Measurements from ENCODE around the gene EPB42. TPM values are rescaled to one million over a fixed set of nuclear protein-coding genes. Genes with fewer than 3 reads are reported as not detected.

EPB42 gene
- total RNA-seq, 1 donor from 2014 or later = not detected

DNA sequence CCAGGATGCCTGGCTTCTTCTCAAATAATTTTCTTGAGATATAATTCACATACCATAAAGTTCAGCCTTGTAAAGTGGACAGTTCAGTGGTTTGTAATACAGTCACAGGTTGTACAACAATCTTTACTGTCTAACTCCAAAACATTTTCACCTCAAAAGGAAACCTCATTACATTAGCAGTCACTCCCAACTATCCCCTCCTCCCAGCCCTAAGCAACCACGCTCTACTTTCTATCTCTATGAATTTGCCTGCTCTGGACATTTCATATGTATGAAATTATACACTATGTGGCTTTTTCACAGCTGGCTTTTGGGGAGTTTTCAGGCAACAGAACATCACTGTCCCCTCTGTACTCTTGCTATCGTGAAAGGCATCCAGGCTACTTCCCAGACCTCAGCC lies 28.4 kb upstream of the EPB42 start:
- TF ChIP-seq, protein P1, sequence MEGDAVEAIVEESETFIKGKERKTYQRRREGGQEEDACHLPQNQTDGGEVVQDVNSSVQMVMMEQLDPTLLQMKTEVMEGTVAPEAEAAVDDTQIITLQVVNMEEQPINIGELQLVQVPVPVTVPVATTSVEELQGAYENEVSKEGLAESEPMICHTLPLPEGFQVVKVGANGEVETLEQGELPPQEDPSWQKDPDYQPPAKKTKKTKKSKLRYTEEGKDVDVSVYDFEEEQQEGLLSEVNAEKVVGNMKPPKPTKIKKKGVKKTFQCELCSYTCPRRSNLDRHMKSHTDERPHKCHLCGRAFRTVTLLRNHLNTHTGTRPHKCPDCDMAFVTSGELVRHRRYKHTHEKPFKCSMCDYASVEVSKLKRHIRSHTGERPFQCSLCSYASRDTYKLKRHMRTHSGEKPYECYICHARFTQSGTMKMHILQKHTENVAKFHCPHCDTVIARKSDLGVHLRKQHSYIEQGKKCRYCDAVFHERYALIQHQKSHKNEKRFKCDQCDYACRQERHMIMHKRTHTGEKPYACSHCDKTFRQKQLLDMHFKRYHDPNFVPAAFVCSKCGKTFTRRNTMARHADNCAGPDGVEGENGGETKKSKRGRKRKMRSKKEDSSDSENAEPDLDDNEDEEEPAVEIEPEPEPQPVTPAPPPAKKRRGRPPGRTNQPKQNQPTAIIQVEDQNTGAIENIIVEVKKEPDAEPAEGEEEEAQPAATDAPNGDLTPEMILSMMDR (IDR thresholded peaks at IDR 0.05; ENCODE audit: insufficient read depth, low read length, poor library complexity, severe bottlenecking) = no peak
- Histone ChIP-seq H3K36me3 (ENCODE audit: control insufficient read depth, insufficient read depth, low read length) (no peaks in the 10 kb centered on the region), H3K4me3 (ENCODE audit: low read depth, low read length) (no peak overlapping the region), H3K27me3 (ENCODE audit: control insufficient read depth, insufficient read depth, low read length) (peaks cover 2% of the 10 kb centered on the region)
- DNase-seq (ENCODE audit: low read depth) = no peak

DNA sequence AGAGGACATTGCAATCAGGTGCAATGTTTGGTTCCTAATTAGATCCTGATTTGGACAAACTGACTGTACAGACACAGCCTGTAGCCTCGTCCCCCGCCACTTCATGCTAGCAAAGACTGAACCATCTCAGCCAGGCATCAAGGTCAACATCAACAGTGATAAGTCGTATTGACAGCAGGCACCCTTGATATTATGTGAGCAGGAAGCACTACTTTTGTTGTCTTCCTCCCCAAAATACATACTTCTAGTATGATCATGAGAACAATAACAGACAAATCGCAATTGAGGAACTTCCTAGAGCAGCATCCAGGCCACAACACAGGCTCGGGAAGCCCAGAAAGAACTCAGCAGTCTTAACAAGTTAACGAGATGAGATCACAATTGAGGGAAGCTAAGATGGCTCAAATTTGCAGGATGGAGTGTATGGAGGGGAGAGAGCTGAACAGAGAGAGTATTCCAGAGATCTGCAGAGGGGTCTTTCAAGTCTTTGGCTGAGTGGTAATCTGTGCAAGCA lies 25.5 kb upstream of the EPB42 start:
- H3K36me3 ChIP-seq (ENCODE audit: control insufficient read depth, insufficient read depth, low read length) = no peaks in the 10 kb centered on the region
- TF ChIP-seq, protein P1 (IDR thresholded peaks at IDR 0.05; ENCODE audit: insufficient read depth, low read length, poor library complexity, severe bottlenecking) = no peak
- no peak overlapping the region for H3K4me3 ChIP-seq (ENCODE audit: low read depth, low read length)
- no peak for DNase-seq (ENCODE audit: low read depth)
- H3K27me3 ChIP-seq (ENCODE audit: control insufficient read depth, insufficient read depth, low read length) = peaks cover 6% of the 10 kb centered on the region

DNA sequence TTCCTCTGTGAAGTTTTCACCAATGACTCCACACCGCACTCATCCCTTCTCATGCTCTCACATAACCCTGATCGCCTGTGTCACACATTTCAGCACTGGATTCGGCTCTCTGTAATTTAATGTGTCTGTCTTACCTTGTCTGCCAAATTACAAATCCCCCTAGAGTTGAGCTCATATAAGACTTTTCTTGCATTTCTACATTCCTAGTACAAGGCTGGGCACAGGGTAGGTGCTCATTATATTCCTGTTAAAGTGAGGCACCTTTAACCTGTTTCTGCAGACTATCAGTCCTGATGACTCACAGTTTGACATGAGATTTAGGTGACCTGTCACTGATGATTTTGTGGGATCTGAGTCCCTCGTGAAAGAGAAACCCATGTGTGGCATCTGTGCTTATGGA lies 23.3 kb upstream of the EPB42 start:
- TF ChIP-seq, protein P1 (IDR thresholded peaks at IDR 0.05; ENCODE audit: insufficient read depth, low read length, poor library complexity, severe bottlenecking) = no peak
- no peak overlapping the region for H3K4me3 ChIP-seq (ENCODE audit: low read depth, low read length)
- no peak for DNase-seq (ENCODE audit: low read depth)
- no peaks in the 10 kb centered on the region for H3K36me3 ChIP-seq (ENCODE audit: control insufficient read depth, insufficient read depth, low read length)
- peaks cover 6% of the 10 kb centered on the region for H3K27me3 ChIP-seq (ENCODE audit: control insufficient read depth, insufficient read depth, low read length)

DNA sequence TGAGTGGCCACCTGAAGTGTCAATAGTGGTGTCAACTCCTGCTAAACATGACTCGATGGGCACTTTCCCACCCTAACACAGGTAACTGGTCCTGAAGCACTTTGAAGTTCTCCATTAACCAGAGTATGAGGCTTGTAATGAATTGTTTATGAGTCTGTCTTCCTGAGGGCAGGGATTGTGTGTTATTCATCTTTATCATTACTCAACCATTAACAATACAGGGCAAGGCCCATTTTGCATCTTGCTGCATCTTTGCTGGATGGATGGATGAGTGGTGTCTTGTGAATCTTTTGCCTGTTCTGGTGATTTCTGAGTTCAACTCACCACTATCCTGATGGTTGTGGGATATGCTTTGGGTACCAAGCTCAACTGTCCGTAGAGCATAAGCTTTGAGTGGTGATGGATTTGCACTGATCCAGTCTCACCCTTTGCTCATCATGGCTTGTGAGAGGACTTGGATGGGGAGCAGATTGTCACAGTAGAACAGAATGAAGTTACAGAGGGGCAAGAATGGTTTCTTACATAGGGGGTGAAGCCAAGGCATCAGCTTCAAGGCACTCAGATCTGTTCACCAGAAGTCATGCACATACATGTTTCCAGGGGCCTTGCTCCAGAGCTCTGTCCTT lies 22.3 kb upstream of the EPB42 start:
- H3K27me3 ChIP-seq (ENCODE audit: control insufficient read depth, insufficient read depth, low read length) = peaks cover 6% of the 10 kb centered on the region
- H3K4me3 ChIP-seq (ENCODE audit: low read depth, low read length) = no peak overlapping the region
- no peaks in the 10 kb centered on the region for H3K36me3 ChIP-seq (ENCODE audit: control insufficient read depth, insufficient read depth, low read length)
- no peak for DNase-seq (ENCODE audit: low read depth)
- TF ChIP-seq, protein P1 (IDR thresholded peaks at IDR 0.05; ENCODE audit: insufficient read depth, low read length, poor library complexity, severe bottlenecking) = no peak

DNA sequence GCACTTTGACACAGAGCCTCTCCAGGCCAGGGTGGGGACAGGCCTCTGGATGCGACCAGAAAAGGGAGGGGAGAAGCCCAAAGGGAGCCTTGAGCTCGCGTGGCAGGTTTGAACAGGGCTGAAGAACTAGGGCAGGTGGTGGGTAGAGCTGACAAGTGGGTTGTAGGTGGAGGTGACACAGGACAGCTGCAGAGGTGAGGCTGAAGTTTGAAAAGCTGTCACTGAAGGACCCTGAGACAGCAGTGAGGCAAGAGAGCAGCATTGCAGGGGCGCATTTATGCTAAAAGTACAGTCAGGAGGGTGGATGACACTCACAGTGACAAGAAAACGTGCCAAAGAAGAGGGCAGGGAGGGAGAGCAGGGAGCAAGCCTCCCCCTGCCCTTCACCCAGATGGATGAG lies 21.8 kb upstream of the EPB42 start:
- DNase-seq (ENCODE audit: low read depth) = no peak
- TF ChIP-seq, protein P1 (IDR thresholded peaks at IDR 0.05; ENCODE audit: insufficient read depth, low read length, poor library complexity, severe bottlenecking) = no peak
- H3K4me3 ChIP-seq (ENCODE audit: low read depth, low read length) = no peak overlapping the region

DNA sequence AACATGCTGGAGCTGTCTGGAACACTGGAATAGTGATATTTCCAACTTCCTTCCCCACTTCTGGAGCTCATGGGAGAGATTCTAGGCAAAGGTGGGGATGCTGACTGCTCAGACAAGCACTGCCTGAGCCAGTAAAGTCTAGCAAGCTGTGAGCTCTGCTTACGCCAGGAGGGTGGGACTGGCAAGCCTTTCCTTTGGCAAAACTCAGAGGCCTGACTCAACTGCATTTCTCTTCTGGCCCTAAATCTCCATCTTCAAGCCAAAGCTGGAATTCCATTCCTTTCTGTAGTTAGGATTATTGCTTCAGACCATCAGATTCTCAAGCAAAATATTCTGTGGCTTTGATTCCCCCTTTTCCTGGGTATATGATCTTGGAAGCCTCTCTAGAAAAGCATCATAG lies 20.3 kb upstream of the EPB42 start:
- DNase-seq (ENCODE audit: low read depth) = no peak
- TF ChIP-seq, protein P1 (IDR thresholded peaks at IDR 0.05; ENCODE audit: insufficient read depth, low read length, poor library complexity, severe bottlenecking) = no peak
- Histone ChIP-seq H3K36me3 (ENCODE audit: control insufficient read depth, insufficient read depth, low read length) (no peaks in the 10 kb centered on the region), H3K4me3 (ENCODE audit: low read depth, low read length) (no peak overlapping the region), H3K27me3 (ENCODE audit: control insufficient read depth, insufficient read depth, low read length) (peaks cover 6% of the 10 kb centered on the region)

More for the DNA sequence above, 21.8 kb upstream of the EPB42 start:
- Histone ChIP-seq H3K27me3 (ENCODE audit: control insufficient read depth, insufficient read depth, low read length) (peaks cover 6% of the 10 kb centered on the region), H3K36me3 (ENCODE audit: control insufficient read depth, insufficient read depth, low read length) (no peaks in the 10 kb centered on the region)
